AG09319 (cell line): ENCODE data around the gene PHEX.

Experiments used
- DNase-seq: peaks from one replicate; pipeline ENCODE4 v3.0.0-alpha.2; 2010; ENCODE audit warnings: low read depth; ENCODE audit errors: extremely low read depth
- CTCF ChIP-seq: IDR thresholded peaks from 2 replicates; pipeline ENCODE4 v1.5.1; 2011; ENCODE audit warnings: low read depth, mild to moderate bottlenecking, inconsistent platforms, low read length, moderate library complexity

Gene PHEX

GRCh38 chrX:22037911-22038537 lies 5.9 kb downstream of the PHEX start:
- TF ChIP-seq CTCF: no peak
- DNase-seq: no peak

GRCh38 chrX:22039541-22039940 lies 7.4 kb downstream of the PHEX start:
- TF ChIP-seq CTCF: no peak
- no peak for DNase-seq

- DNase-seq: no peak
- TF ChIP-seq CTCF: no peak
These were observed 8.1 kb downstream of the PHEX start for GRCh38 chrX:22040184-22040583.

GRCh38 chrX:22041907-22042530 lies 9.9 kb downstream of the PHEX start:
- TF ChIP-seq CTCF: no peak
- no peak for DNase-seq

- DNase-seq: no peak
- no peak for TF ChIP-seq CTCF
These were observed 11.7 kb downstream of the PHEX start for GRCh38 chrX:22043872-22044271.

- no peak for TF ChIP-seq CTCF
- no peak for DNase-seq
These were observed 15.3 kb downstream of the PHEX start for GRCh38 chrX:22047468-22047867.

DNA sequence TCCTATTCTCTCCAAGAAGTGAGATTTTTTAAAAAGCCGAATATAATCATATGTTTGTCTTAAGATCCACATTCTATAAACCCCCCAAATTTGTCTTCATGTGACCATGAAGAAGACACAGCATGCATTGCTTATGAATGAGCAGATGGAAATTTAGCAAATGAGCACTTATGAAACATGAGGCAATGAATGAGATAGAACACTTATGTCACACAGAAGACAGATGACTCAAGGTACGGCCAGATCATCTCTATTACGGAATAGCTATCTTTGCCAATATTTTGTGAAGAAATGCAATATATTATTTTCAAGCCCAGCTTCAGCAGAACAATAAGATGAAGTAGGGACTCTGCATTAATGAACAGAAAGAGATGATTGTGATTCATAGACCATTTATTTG lies 21.4 kb downstream of the PHEX start:
- no peak for DNase-seq
- no peak for TF ChIP-seq CTCF
